DND-41 (cell line): ENCODE measurements around the gene INMT.

ENCODE experiments used
- EZH2 ChIP-seq: IDR thresholded peaks from 3 replicates; pipeline ENCODE4 v1.6.1; 2012; ENCODE audit warnings: borderline replicate concordance, low read depth, mild to moderate bottlenecking, moderate library complexity, low read length, inconsistent platforms; ENCODE audit not compliant: severe bottlenecking
- TF ChIP-seq, protein P1 (sequence below): IDR thresholded peaks from 2 replicates; pipeline ENCODE4 v1.5.1; 2012; ENCODE audit warnings: borderline replicate concordance, low read length, moderate library complexity, mild to moderate bottlenecking; ENCODE audit not compliant: poor library complexity, severe bottlenecking; ENCODE audit errors: extremely low read depth

DNA sequence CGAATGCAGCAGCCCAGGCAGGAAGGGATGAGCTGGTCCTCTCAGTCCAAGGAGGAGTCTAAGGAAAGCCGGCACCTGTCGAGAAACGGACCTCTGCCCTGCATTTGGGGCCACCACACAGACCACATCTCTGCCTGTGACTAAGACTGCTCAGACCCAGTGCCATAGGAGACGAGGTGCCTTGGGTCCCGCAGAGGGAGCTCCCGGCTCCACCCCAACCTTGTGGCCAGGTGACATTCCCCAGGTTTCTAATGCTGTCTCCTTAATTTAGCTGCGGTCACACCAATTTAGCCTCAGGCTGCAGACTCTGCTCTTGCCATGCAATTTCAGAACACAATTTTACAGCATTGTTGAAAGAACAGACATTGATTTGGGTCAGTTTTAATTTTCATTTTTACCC is 46.9 kb upstream of the INMT start:
- TF ChIP-seq EZH2: no peak
- TF ChIP-seq, protein P1, sequence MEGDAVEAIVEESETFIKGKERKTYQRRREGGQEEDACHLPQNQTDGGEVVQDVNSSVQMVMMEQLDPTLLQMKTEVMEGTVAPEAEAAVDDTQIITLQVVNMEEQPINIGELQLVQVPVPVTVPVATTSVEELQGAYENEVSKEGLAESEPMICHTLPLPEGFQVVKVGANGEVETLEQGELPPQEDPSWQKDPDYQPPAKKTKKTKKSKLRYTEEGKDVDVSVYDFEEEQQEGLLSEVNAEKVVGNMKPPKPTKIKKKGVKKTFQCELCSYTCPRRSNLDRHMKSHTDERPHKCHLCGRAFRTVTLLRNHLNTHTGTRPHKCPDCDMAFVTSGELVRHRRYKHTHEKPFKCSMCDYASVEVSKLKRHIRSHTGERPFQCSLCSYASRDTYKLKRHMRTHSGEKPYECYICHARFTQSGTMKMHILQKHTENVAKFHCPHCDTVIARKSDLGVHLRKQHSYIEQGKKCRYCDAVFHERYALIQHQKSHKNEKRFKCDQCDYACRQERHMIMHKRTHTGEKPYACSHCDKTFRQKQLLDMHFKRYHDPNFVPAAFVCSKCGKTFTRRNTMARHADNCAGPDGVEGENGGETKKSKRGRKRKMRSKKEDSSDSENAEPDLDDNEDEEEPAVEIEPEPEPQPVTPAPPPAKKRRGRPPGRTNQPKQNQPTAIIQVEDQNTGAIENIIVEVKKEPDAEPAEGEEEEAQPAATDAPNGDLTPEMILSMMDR: no peak
